GM12873 (cell line): ENCODE results near the gene PRPF19.
A peak's percentile ranks its signal among the peaks of the same experiment; 100 is the strongest.

Experiments used
- CTCF ChIP-seq: IDR thresholded peaks from 2 replicates; pipeline ENCODE4 v1.5.1; 2012; ENCODE audit warnings: low read depth, mild to moderate bottlenecking, moderate library complexity, low read length, control low read depth; ENCODE audit not compliant: insufficient read depth; ENCODE audit errors: missing control alignments

The PRPF19 gene

GRCh38 chr11:60887556-60887955, 18.8 kb downstream of the PRPF19 start:
- peak; percentile 65 for TF ChIP-seq CTCF

- TF ChIP-seq CTCF: no peak
These were observed 25.6 kb downstream of the PRPF19 start for GRCh38 chr11:60880643-60881282.

- TF ChIP-seq CTCF: no peak
These were observed 26.3 kb downstream of the PRPF19 start for GRCh38 chr11:60879971-60880588.

- no peak for TF ChIP-seq CTCF
These were observed 27.3 kb downstream of the PRPF19 start for GRCh38 chr11:60879104-60879503.

GRCh38 chr11:60878245-60879101, 27.9 kb downstream of the PRPF19 start:
- TF ChIP-seq CTCF: no peak

- no peak for TF ChIP-seq CTCF
These were observed 30.3 kb downstream of the PRPF19 start for GRCh38 chr11:60876168-60876485.
